ENCODE data around the gene COX7A2L. TPM values are rescaled to one million over a fixed set of nuclear protein-coding genes. Genes with fewer than 3 reads are reported as not detected.

The COX7A2L gene
- total RNA-seq, 1 donor from 2014 or later = 126 TPM

GRCh38 chr2:42317945-42318344 is 43.1 kb downstream of the COX7A2L start:
- Mint-ChIP-seq H3K27ac (ENCODE audit: unreplicated experiment) (no peak overlapping the region), H3K27me3 (ENCODE audit: low read depth, unreplicated experiment) (no peaks in the 10 kb centered on the region), H3K36me3 (ENCODE audit: low read depth, unreplicated experiment) (peaks cover 13% of the 10 kb centered on the region), H3K4me1 (ENCODE audit: low read depth, unreplicated experiment) (peaks cover 11% of the 10 kb centered on the region), H3K4me3 (ENCODE audit: unreplicated experiment) (no peak overlapping the region), H3K9me3 (ENCODE audit: unreplicated experiment) (no peaks in the 10 kb centered on the region)
- no peak for DNase-seq (ENCODE audit: low read depth)
- no peaks in the 10 kb centered on the region for H4K20me1 ChIP-seq (ENCODE audit: insufficient read depth, low read length)
- no peak overlapping the region for H3K4me2 ChIP-seq (ENCODE audit: low read length)
- no peaks in the 10 kb centered on the region for H3K79me2 ChIP-seq (ENCODE audit: insufficient read depth, low read length)
- H3K36me3 ChIP-seq (ENCODE audit: insufficient read depth, low read length) = peaks cover 9% of the 10 kb centered on the region
- H3K27me3 ChIP-seq (ENCODE audit: insufficient read depth, low read length) = no peaks in the 10 kb centered on the region
- H3K27ac ChIP-seq (ENCODE audit: low read depth, low read length) = no peak overlapping the region
- H3K4me1 ChIP-seq (ENCODE audit: insufficient read depth, low read length) = peaks cover 15% of the 10 kb centered on the region
- H3K9ac ChIP-seq (ENCODE audit: low read length) = no peak overlapping the region
- no peak overlapping the region for H2AFZ ChIP-seq (ENCODE audit: low read depth, low read length)
- H3K4me3 ChIP-seq (ENCODE audit: insufficient read depth, low read depth, low read length) = no peak overlapping the region
- H3K9me3 ChIP-seq (ENCODE audit: insufficient read depth, low read depth, low read length) = no peaks in the 10 kb centered on the region
- no peak for TF ChIP-seq CTCF (IDR thresholded peaks at IDR 0.05; ENCODE audit: insufficient read depth, low read depth, low read length)
- no peak for TF ChIP-seq EZH2 (IDR thresholded peaks at IDR 0.05; ENCODE audit: insufficient read depth, low read length)
- FAIRE-seq = no peak

DNA sequence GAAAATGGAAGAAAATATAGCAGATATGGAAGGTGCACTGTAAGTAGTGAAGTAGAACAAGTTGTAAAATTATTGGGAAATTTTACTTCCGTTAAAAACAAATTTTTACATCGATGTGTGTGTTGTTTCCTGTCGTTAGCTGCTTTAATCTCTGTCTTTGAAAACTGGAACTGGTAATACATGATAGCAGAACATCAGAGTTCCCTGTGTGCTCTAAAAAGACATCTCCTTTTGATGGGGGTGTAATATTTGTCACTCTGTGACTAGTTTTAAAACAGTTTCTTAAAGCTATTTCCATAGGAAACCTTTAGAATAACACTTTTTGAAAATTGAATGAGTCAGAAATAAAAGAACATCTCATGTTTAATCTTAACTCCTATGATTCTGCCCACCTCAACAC is 43.5 kb downstream of the COX7A2L start:
- Mint-ChIP-seq H3K9me3 (ENCODE audit: unreplicated experiment) (no peaks in the 10 kb centered on the region), H3K27ac (ENCODE audit: unreplicated experiment) (no peak overlapping the region), H3K4me3 (ENCODE audit: unreplicated experiment) (no peak overlapping the region), H3K27me3 (ENCODE audit: low read depth, unreplicated experiment) (no peaks in the 10 kb centered on the region), H3K36me3 (ENCODE audit: low read depth, unreplicated experiment) (peaks cover 13% of the 10 kb centered on the region), H3K4me1 (ENCODE audit: low read depth, unreplicated experiment) (peaks cover 11% of the 10 kb centered on the region)
- TF ChIP-seq CTCF (IDR thresholded peaks at IDR 0.05; ENCODE audit: insufficient read depth, low read depth, low read length) (no peak), EZH2 (IDR thresholded peaks at IDR 0.05; ENCODE audit: insufficient read depth, low read length) (no peak)
- Histone ChIP-seq H3K27me3 (ENCODE audit: insufficient read depth, low read length) (no peaks in the 10 kb centered on the region), H3K4me2 (ENCODE audit: low read length) (no peak overlapping the region), H3K4me1 (ENCODE audit: insufficient read depth, low read length) (peaks cover 15% of the 10 kb centered on the region), H3K27ac (ENCODE audit: low read depth, low read length) (no peak overlapping the region), H3K36me3 (ENCODE audit: insufficient read depth, low read length) (peaks cover 9% of the 10 kb centered on the region), H3K4me3 (ENCODE audit: insufficient read depth, low read depth, low read length) (no peak overlapping the region), H3K9ac (ENCODE audit: low read length) (no peak overlapping the region), H4K20me1 (ENCODE audit: insufficient read depth, low read length) (no peaks in the 10 kb centered on the region), H2AFZ (ENCODE audit: low read depth, low read length) (no peak overlapping the region), H3K79me2 (ENCODE audit: insufficient read depth, low read length) (no peaks in the 10 kb centered on the region), H3K9me3 (ENCODE audit: insufficient read depth, low read depth, low read length) (no peaks in the 10 kb centered on the region)
- DNase-seq (ENCODE audit: low read depth) (no peak), FAIRE-seq (no peak)

DNA sequence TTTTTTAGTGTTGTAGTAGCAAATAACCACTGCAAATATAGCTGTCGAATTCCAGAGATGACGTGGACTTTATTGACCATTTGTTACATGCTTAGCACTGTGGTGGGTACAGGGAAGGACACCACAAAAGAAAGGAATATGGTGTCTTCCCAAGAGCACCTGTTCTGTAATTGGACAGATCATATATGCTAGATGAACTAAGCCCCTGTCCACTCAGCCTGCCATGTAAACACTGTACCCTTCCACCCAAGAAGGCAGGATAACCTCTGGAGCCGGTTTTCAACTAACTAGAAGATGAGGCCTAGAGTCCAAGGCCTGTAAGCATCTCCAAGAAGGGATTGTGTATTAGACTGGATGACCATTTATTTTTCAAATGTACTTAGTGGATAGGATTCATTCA is 44.1 kb downstream of the COX7A2L start:
- H4K20me1 ChIP-seq (ENCODE audit: insufficient read depth, low read length) = no peaks in the 10 kb centered on the region
- Mint-ChIP-seq H3K4me1 (ENCODE audit: low read depth, unreplicated experiment) (peaks cover 11% of the 10 kb centered on the region), H3K27ac (ENCODE audit: unreplicated experiment) (no peak overlapping the region), H3K27me3 (ENCODE audit: low read depth, unreplicated experiment) (no peaks in the 10 kb centered on the region), H3K9me3 (ENCODE audit: unreplicated experiment) (no peaks in the 10 kb centered on the region), H3K4me3 (ENCODE audit: unreplicated experiment) (no peak overlapping the region), H3K36me3 (ENCODE audit: low read depth, unreplicated experiment) (peaks cover 13% of the 10 kb centered on the region)
- no peak overlapping the region for H2AFZ ChIP-seq (ENCODE audit: low read depth, low read length)
- TF ChIP-seq EZH2 (IDR thresholded peaks at IDR 0.05; ENCODE audit: insufficient read depth, low read length) (no peak), CTCF (IDR thresholded peaks at IDR 0.05; ENCODE audit: insufficient read depth, low read depth, low read length) (no peak)
- H3K79me2 ChIP-seq (ENCODE audit: insufficient read depth, low read length) = no peaks in the 10 kb centered on the region
- H3K4me3 ChIP-seq (ENCODE audit: insufficient read depth, low read depth, low read length) = no peak overlapping the region
- peaks cover 15% of the 10 kb centered on the region for H3K4me1 ChIP-seq (ENCODE audit: insufficient read depth, low read length)
- peaks cover 9% of the 10 kb centered on the region for H3K36me3 ChIP-seq (ENCODE audit: insufficient read depth, low read length)
- H3K4me2 ChIP-seq (ENCODE audit: low read length) = no peak overlapping the region
- no peak overlapping the region for H3K27ac ChIP-seq (ENCODE audit: low read depth, low read length)
- H3K27me3 ChIP-seq (ENCODE audit: insufficient read depth, low read length) = no peaks in the 10 kb centered on the region
- no peak for DNase-seq (ENCODE audit: low read depth)
- no peak overlapping the region for H3K9ac ChIP-seq (ENCODE audit: low read length)
- FAIRE-seq = no peak
- no peaks in the 10 kb centered on the region for H3K9me3 ChIP-seq (ENCODE audit: insufficient read depth, low read depth, low read length)
